Thoracic aorta (tissue), 2 donors: ENCODE results near the gene ALKBH4. TPM values are rescaled to one million over a fixed set of nuclear protein-coding genes. Genes with fewer than 3 reads are reported as not detected.
A peak's percentile ranks its signal among the peaks of the same experiment; 100 is the strongest.

Source experiments
- ATAC-seq: fragments of 150-250 bp; one replicate; pipeline ENCODE4 v1.8.0; 2017; ENCODE audit warnings: low read depth; ENCODE audit not compliant: insufficient number of reproducible peaks, low FRiP score
- DNase-seq: peaks from one replicate; pipeline ENCODE4 v3.0.0-alpha.2; 2020; ENCODE audit warnings: low spot score
- H3K27ac ChIP-seq, 2 donors: fragments of 200-600 bp; sonication (generic); 1 replicate in 1 of 2; 2 replicates in 1 of 2; pipeline ENCODE4 v1.5.1; 2016; ENCODE audit warnings: mild to moderate bottlenecking in 2 of 2, moderate library complexity in 2 of 2
- H3K27me3 ChIP-seq: fragments of 200-600 bp; sonication (generic); replicated peaks from 2 replicates; pipeline ENCODE4 v1.6.0; 2016; ENCODE audit warnings: mild to moderate bottlenecking; ENCODE audit not compliant: insufficient read depth
- H3K36me3 ChIP-seq: fragments of 200-600 bp; sonication (generic); one replicate; pipeline ENCODE4 v1.5.1; 2016
- H3K4me1 ChIP-seq, 2 donors: fragments of 200-600 bp; sonication (generic); 1 replicate in 1 of 2; 2 replicates in 1 of 2; pipeline versions ENCODE4 v1.5.1 to v1.6.0; 2016; ENCODE audit warnings: low read depth in 2 of 2, mild to moderate bottlenecking in 1 of 2; ENCODE audit not compliant: control insufficient read depth in 1 of 2
- H3K4me3 ChIP-seq: fragments of 200-600 bp; sonication (generic); 2 replicates; pipeline ENCODE4 v1.5.1; 2016; ENCODE audit warnings: mild to moderate bottlenecking
- H3K9me3 ChIP-seq: fragments of 200-600 bp; sonication (generic); 2 replicates; pipeline ENCODE4 v1.5.1; 2016
- CTCF ChIP-seq: fragments of 200-600 bp; sonication (generic); IDR thresholded peaks from one replicate; pipeline ENCODE4 v1.5.1; 2019; ENCODE audit warnings: antibody characterized with exemption
- total RNA-seq, 2 donors: library from RNA; depleted of rRNA; stranded (reverse); fragments of >200 nt; gene quantifications; one replicate each; pipeline versions ENCODE4 v1.1.0 to v1.2.3, GENCODE V29; 2016

ALKBH4 gene
- total RNA-seq, 2 donors from 2014 or later: 15.9 to 29.6 TPM

- ATAC-seq (no peak), DNase-seq (no peak)
- Histone ChIP-seq H3K4me1 (peaks cover 0 to 14% of the 10 kb centered on the region in 2 donors), H3K4me3 (no peak overlapping the region), H3K36me3 (peaks cover 11% of the 10 kb centered on the region), H3K9me3 (no peaks in the 10 kb centered on the region), H3K27me3 (no peaks in the 10 kb centered on the region), H3K27ac (no peak overlapping the region)
- TF ChIP-seq CTCF: no peak
Measured at GRCh38 chr7:102429141-102429899, 35.3 kb downstream of the ALKBH4 start.

- Histone ChIP-seq H3K4me3 (no peak overlapping the region), H3K27me3 (no peaks in the 10 kb centered on the region), H3K27ac (peak overlapping the region in 1 of 2 donors; percentile 1), H3K9me3 (no peaks in the 10 kb centered on the region), H3K36me3 (peaks cover 11% of the 10 kb centered on the region), H3K4me1 (no peaks in the 10 kb centered on the region)
- TF ChIP-seq CTCF: no peak
- no peak for DNase-seq
- no peak for ATAC-seq
Measured at GRCh38 chr7:102427019-102427405, 37.7 kb downstream of the ALKBH4 start.

- no peaks in the 10 kb centered on the region for H3K4me1 ChIP-seq
- peak overlapping the region; percentile 39 for H3K4me3 ChIP-seq
- TF ChIP-seq CTCF: no peak
- H3K36me3 ChIP-seq: peaks cover 11% of the 10 kb centered on the region
- H3K27me3 ChIP-seq: no peaks in the 10 kb centered on the region
- no peak for ATAC-seq
- DNase-seq: no peak
- H3K9me3 ChIP-seq: no peaks in the 10 kb centered on the region
- H3K27ac ChIP-seq: peak overlapping the region in 1 of 2 donors; percentile 6
Measured at GRCh38 chr7:102426268-102427018, 38.2 kb downstream of the ALKBH4 start.

- no peak for DNase-seq
Measured at GRCh38 chr7:102425639-102426267, 38.9 kb downstream of the ALKBH4 start.

More at GRCh38 chr7:102425639-102426267, 38.9 kb downstream of the ALKBH4 start:
- peak overlapping the region in 1 of 2 donors; percentile 26 for H3K27ac ChIP-seq
- no peak for TF ChIP-seq CTCF
- ATAC-seq: no peak
- peak overlapping the region; percentile 39 for H3K4me3 ChIP-seq
- H3K27me3 ChIP-seq: no peaks in the 10 kb centered on the region
- H3K9me3 ChIP-seq: no peaks in the 10 kb centered on the region
- no peaks in the 10 kb centered on the region for H3K4me1 ChIP-seq
- peaks cover 16% of the 10 kb centered on the region for H3K36me3 ChIP-seq
